GM18868 (cell line): Measurements from ENCODE around the gene SLC17A7.
A peak's percentile ranks its signal among the peaks of the same experiment; 100 is the strongest.

ENCODE experiments used
- ATAC-seq: cut with Tn5 transposase; IDR thresholded peaks from one replicate; pipeline ENCODE4 v1.9.1; 2021; ENCODE audit warnings: mild to moderate bottlenecking, moderate library complexity; ENCODE audit not compliant: unreplicated experiment

SLC17A7 gene

DNA sequence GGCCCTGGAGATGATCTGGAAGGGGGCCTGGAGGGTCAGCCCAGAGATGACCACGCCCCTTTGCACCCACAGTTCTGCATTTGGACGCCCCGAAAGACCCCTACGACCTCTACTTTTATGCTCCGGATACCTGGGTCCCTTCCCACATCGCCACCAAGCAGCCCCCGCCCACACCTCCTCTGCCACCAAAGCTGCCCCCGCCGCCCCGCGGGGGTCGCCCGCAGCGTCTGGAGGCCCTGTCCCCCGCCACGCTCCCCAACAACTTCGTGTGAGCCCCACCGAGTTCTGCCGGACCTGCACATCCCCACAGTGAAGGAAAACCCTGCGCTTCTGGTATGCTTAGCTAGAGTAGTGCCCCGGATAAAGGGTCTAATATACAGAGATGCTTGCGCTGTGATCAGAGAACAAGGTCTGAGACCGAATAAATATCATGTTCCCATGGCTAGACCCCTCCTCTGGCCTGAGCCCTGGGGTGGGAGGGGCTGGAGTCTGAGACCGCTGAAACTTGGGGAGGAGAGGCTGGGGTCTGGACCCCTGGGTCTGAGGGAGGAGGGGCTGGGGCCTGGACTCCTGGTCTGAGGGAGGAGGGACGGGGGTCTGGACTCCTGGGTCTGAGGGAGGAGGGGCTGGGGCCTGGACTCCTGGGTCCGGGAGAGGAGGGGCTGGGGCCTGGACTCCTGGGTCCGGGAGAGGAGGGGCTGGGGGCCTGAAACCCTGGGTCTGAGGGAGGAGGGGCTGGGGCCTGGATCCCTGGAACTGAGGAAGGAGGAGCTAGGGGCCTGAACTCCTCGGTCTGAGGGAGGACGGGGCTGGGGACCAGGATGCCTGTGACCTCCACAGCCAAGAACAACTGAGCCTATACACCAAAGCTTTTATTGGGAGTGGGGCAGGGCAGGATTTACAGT lies 12.5 kb downstream of the SLC17A7 start:
- no peak for ATAC-seq

DNA sequence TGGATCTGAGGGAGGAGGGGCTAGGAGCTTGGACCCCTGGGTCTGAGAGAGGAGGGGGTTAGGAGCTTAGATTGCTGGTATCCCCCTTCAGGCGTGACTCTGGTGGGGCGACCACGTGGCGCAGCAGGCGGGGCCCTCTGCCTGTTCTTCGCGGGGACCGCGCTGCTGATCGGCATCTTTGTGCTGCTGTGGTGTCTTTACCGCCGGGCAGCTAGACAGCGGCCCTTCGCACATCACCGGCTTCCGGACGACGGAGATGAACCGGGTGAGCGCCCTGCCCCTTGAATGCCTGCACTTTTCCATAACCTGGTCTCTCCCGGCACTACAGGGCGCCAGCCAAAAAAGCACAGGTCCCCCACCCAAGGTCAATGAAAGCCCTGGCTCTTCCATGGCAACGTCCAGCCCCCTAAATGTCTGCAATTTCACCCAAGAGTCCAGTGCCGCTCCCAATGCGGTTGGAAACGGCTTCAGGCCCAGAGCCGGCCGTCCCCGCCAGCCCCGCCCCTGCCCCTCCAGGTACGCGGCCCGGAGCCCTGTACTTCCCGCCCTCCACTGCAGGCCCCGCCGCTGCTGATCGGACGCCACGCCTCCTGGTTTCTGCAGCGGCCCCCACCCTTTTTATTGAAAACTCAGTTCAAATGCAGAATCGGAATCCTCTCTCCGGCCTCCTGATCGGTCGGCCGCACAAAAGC lies 13.3 kb downstream of the SLC17A7 start:
- no peak for ATAC-seq

DNA sequence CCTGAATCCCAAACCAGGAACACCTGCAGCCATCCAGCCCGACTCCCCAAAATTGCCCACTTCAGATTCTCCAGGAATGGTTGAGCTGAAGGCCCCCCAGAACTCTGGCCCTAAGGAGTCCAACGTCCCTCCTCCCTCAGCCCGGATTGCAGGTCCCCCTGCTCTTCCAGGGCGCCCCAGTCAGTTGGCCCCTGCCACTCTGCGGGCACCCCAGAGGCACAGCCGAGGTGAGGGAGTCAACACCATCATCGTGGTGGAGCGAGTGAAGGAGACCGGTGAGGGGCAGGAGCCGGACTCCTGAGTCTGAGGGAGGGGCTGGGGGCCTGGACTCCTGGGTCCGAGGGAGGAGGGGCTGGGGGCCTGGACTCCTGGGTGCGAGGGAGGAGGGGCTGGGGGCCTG lies 14.0 kb downstream of the SLC17A7 start:
- ATAC-seq: no peak

DNA sequence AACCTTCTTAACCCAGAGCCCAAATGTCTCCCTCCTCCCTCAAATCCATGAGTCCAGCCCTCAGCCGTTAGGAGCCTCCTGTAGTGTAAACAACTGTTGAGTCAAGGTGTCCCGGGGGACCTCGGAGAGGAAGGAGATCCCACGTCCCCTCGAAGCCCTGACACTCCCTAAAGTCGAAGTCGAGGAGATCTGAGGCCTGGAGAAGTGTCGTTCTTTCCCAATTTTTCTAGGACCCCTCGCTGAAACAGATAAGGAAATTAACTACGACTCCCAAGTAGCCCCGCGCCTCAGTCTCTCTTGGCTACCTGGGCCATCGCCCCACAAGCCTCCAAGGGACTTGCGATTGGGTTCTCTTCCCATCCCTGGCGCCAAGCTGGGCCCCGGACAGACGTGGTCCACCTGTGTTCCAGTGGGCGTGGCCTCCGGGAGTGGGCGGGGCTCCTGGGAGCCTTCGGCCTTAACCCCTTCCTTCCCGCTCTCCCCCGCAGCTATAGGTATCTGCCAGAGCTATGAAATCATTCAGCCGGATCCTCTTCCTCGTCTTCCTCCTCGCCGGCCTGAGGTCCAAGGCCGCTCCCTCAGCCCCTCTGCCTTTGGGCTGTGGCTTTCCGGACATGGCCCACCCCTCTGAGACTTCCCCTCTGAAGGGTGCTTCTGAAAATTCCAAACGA lies 15.3 kb downstream of the SLC17A7 start:
- ATAC-seq: no peak

DNA sequence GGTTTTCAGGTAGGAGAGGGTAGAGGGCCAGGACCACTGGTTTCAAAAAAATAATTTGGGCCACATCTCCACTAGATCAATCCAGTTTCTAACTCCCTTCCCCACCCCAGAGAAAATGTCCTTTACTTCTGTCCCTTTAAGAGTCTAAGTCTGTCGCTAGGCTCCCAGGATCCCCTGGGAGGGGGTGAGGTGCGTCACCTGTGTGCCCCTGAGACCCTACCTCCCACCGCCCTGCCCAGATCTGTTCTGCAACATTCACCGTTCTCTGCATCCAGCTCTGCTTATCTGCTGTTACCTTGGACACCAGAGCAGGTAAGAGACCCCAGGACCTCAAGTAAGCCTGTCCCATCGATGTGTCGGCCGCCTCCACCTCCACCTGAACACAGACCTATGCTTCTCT lies 16.1 kb downstream of the SLC17A7 start, which contains the start of gene GFY:
TSS of gene GFY (plus strand) at position 211 of the 400 bp plus-strand sequence. CDS start 1,043 bp downstream, outside the sequence.
- ATAC-seq: no peak

DNA sequence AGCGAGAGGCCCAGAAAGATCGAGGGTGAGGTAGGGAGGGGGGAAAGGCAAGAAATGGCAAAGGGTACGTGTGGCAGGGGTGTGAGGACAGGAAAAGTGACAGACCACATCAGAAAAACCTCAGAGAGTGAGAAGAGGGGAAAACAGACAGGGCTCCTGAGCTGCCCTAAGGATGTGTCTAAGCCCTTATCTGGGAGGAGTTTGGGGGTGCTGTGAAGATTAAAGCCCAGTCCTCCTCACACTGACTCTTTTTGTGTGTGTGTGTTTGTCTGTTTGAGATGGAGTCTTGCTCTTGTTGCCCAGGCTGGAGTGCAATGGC lies 17.4 kb downstream of the SLC17A7 start:
- ATAC-seq: no peak

DNA sequence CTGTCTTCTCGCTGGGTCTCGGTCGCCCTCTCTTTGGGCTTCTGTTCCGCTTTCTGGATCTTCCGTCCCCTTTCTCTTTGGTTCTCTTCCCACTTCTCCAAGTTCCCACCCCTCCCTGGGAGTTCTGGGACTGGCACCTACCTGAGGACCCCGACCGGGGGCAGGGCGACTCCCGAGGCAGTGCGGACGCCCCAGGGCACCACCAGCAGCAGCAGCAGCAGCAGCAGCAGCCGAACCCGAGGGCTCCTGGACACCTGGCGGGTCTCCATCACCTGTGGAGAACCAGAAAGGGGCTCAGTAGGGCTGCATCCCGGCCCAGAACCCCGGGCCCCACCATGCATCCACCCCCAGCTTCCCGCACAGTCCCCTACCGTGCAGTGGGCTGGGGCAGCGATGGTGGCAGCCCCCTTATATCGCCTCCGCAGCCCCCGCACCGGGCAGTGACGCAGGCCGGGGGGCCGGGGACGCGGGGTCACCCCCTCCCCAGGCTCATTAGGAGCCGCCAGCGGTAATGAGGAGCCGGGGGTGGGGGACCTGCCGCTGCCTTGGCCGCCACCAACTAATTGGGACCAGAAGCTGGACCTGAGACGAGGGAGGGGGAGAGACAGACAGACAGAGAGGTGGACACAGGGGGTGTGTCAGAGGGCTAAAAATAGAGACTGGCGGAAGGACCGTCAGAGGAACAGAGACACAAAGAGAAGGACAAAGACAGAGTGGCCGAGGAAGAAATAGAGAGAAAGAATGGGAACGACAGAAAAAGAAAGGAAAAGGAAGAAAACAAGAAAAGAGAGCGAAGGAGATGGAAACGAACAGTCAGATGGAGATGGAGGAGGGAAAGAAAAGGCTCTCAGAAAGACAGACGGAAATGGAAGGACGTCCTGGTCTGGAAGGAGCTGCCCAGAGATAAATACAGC lies 18.0 kb downstream of the SLC17A7 start, which contains the start of gene PTH2:
TSS of gene PTH2 (minus strand) at position 371 of the 914 bp plus-strand sequence. CDS start at position 269, 102 bp downstream.
- no peak for ATAC-seq

DNA sequence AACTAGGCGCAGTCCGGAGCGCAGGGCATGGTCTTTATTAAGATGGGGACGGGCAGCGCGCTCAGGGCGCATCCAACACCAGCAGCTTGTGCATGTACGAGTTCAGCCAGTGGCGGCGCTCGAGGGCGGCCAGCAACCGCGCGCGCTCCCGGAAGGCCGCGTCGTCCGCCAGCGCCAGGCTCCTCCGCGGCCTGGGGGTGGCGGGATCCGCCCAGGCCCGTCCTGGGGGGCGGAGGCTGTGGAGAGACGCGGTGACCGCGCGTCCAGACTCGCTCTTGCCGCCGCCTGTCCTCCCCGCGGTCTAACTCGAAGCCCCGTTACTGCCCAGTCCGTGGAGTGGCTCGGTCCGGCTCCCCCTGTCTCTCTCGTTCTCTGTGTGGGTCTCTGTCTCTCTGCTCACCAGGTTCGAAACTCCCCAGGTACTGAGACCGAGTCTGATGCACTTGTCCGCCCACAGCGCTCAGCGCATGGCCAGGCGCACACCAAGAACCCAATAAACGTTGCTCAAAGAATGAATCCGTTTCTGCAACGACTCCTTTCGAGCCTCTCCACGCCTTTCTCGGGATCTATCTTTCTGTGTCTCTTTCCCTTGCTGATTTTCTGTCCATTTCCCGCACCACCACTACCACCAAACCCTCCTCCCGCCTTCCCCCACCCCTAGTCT lies 18.8 kb downstream of the SLC17A7 start:
- ATAC-seq: no peak

DNA sequence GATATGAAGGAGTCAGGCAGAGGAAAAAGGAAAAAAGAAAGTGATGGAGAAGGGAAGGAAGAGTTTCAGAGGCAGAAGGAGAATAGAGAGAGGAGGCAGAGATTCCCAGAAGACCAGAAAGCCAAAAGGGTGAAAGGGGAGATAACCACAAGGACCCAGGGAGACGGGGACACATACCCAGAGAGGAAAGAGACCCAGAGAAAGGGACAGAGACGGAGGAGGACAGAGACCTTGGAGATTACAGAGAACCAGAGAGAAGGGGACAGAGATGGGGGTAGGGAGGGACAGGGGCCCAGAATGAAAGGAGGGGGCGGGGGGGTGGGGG lies 19.5 kb downstream of the SLC17A7 start:
- no peak for ATAC-seq

DNA sequence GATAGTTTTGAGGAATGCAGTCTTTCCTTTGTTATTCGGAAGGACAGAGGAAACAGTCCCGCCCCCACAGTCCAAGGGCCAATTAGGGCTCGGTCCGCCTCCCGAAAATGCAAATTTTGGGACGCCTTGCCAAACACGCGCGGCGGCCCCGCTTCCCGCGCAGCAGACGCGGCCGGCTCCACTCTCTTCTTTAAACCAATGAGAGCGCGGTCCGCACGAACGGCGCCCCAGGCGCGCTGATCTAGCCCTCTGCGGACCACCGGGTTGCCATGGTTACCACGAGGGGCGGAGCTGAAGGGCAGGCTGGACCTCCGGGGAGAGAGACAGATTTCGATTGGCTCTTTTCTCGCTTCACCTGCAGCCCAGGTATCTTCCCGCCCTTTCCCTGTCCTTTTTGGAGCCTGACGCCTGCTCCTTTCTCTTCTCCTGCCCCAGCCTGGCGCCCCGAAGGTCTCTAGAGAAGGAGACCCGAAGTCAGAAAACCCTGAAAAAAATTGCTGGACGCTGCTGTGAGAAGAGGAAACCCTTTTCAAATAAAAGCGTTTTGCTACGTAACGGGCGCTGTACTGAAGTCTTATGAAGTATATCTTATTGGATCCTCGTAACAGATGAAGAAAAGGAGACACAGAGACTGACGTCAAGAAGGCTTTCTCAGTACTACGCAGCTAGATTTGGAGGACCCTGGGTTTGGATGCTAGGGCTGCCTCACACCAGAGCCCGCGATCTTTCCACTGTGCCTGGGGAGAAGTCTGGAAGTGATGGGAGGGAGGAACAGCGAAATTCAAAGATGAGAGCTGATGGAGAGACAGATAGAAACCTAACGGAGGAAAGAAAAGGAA lies 20.1 kb downstream of the SLC17A7 start:
- no peak for ATAC-seq

DNA sequence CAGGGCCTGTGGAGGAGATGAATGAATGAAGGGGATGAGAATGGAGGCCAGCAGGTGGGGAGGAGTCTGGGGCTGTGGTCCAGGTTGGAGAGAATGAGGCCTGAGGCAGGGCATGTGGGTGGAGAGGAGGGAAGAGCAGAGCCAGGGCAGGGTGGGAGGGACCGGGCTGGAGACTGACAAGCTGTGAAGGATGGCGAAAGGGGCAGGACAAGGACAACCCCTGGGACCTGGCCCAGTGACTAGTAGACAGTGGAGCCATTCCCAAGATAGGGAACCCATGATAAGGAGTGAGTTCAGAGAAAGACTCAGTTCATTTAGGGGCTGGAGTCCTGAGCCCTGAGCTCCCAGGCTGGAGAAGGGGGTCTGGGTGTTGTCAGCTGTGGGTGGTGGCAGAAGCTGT lies 21.1 kb downstream of the SLC17A7 start:
- no peak for ATAC-seq

DNA sequence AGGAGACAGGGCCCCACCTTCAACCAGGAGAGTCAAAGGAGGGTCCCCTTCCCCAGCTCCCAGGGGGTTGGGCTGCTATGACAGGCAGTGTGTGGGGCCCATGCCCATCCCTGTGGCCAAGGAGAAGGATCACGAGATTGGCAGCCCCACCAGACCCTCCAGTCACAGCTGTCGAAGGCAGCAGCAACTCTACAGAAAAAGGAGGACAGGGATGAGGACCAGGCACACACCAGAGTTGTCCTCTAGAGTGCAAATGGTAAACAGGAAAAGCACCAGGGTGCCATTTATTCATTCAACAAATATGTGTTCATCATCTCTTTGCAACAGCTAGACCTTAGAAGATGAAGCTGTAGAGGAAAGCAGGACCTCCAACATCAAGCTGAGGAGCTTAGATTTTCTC lies 22.2 kb downstream of the SLC17A7 start:
- ATAC-seq: no peak

DNA sequence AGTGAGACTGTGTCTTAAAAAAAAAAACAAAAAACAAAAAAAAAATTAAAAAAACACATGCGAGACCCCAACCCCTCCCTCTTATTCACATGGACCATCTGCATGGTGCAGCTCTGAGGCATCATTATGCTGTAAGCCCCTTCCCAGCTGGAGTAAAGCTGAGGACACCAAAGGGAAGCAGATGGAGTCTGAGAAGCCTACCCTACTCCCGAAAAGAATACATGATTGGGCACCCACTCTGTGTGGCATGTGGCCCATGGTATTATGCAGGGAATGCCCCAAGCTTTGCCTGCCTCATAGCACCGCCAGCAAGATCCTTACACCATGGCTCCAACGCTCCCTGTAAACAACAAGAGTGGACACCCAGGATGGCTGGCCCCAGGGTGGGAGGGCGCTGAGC lies 22.8 kb downstream of the SLC17A7 start:
- ATAC-seq: no peak

DNA sequence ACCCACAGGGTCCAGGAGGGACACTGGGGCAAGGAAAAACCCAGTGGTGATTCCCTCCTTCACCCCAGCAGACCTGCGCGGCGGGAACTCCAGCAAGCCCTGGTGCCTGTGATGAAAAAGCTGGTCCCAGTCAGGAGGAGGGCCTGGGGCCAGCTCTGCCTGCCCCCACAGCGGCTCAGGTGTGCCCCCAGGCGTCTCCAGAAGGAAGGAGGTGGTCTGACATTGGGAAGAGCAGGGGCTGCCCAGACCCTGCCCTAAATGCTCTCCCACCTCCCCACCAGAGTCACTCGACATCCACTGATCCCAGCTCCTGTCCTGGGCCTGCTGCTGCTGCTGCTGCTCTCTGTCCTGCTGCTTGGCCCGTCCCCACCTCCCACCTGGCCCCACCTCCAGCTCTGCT lies 24.2 kb downstream of the SLC17A7 start:
- ATAC-seq: no peak

DNA sequence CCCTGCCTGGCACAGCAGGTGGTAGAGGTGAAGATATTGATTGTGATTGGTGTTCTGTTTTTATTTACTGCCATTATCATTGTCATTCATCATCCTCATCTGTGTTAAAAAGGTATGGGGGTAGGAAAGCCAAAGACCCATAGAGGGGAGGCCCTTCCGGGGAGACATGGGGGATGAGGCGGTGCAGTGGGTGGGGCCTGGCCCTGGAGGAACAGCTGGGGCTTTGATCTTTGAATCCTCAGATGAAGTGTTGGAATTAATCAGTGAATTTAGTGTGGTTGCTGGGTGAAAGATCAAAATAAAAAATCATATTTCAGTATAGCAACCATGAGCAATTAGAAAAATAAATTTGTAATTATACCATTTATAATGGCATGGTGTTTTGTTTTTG lies 25.5 kb downstream of the SLC17A7 start:
- no peak for ATAC-seq

DNA sequence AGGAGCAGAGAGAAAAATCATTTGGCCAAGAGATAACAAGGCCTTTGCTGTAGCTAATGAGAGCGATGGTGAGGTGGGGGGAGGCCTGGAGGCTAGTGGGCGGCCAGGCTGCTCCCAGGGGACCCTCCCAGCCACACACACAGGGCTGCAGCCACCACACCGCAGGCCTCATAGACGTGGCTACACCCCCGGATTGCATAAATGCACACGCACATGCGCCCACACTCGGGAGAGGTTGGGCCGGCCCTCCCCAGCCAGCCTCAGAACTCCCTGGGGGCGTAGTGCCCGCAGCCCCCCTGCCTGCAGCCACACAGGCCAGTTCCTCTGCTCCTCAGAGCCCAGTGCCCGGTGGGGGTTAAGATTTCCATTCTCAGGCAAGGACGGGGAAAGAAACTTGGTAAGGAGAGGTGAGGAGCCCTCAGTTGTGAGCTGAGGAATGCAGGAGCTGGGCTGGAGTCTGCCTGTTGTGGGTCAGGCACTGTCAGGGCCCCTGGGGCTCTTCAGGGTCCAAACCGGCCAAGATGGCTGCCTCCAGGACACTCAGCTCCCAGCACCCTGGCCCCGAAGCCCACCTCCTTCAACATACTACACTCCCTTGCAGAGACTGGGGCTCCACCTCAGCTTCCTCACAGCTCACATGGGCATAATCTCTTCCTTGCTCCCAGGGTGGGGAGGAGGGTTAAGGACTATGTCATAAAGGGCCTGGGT lies 26.1 kb downstream of the SLC17A7 start:
- ATAC-seq: peak; percentile 39

DNA sequence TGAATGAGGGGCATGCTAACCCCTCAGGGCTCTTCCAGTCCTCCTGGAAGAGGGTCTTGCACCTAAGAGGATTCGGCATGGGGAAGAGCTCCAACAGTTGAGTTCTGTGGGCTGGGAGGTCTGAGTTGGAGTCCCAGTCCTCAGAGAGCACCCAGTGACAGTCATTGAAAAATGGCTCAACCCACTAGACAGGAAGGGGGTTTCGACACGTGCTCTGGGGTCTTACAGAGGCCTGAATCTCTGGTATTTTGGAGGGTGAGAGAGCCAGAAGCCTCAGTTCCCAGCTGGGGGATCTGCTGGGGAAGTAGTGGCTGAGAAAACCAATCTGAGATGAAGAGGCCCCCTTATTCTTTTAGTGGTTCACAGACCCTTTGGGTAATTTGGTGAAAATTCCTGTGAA lies 27.1 kb downstream of the SLC17A7 start:
- no peak for ATAC-seq

DNA sequence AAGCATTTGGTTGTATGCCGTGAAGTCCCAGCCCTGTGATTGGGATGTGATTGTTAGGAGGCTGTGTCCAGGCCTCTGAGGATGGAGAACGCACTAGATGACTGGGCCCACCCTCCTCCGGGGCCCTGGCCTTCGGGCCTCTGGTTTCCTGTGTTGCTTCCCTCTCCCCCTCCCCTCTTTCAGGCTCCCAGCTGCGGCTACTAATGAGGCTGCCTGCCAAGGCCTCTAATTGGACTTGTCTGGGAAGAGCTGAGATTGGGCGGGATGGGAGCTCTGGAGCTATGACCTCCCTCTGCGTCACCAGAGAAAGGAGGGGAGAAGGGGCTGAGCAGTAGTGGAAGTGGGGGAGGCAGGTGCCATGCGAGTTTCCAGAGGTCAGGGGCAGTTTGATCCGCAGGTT lies 28.0 kb downstream of the SLC17A7 start:
- ATAC-seq: no peak
